ENCODE data around the gene SLC6A6.

Gene SLC6A6

GRCh38 chr3:14471690-14472089, 69.3 kb downstream of the SLC6A6 start:
- no peak for DNase-seq

GRCh38 chr3:14472471-14473351, 70.3 kb downstream of the SLC6A6 start:
- no peak for DNase-seq

GRCh38 chr3:14473411-14473891, 71.0 kb downstream of the SLC6A6 start:
- no peak for DNase-seq

- DNase-seq: no peak
These were observed 72.1 kb downstream of the SLC6A6 start for GRCh38 chr3:14474363-14475081.

- no peak for DNase-seq
These were observed 73.2 kb downstream of the SLC6A6 start for GRCh38 chr3:14475621-14476020.

GRCh38 chr3:14476583-14477265, 74.3 kb downstream of the SLC6A6 start:
- no peak for DNase-seq

- no peak for DNase-seq
These were observed 75.0 kb downstream of the SLC6A6 start for GRCh38 chr3:14477311-14477935.

- no peak for DNase-seq
These were observed 76.6 kb downstream of the SLC6A6 start for GRCh38 chr3:14478956-14479550.

- DNase-seq: no peak
These were observed 77.2 kb downstream of the SLC6A6 start for GRCh38 chr3:14479591-14479990.

- no peak for DNase-seq
These were observed 78.0 kb downstream of the SLC6A6 start for GRCh38 chr3:14480207-14481017.

GRCh38 chr3:14481018-14481645, 78.7 kb downstream of the SLC6A6 start:
- DNase-seq: no peak

GRCh38 chr3:14481646-14482036, 79.2 kb downstream of the SLC6A6 start:
- DNase-seq: no peak

GRCh38 chr3:14482271-14482721, 79.9 kb downstream of the SLC6A6 start:
- DNase-seq: no peak

- DNase-seq: no peak
These were observed 80.9 kb downstream of the SLC6A6 start for GRCh38 chr3:14483286-14483685.

GRCh38 chr3:14484741-14485140, 82.3 kb downstream of the SLC6A6 start:
- no peak for DNase-seq

GRCh38 chr3:14485981-14486380, 83.6 kb downstream of the SLC6A6 start:
- no peak for DNase-seq

- no peak for DNase-seq
These were observed 84.1 kb downstream of the SLC6A6 start for GRCh38 chr3:14486460-14486859.

- no peak for DNase-seq
These were observed 84.7 kb downstream of the SLC6A6 start for GRCh38 chr3:14487086-14487485.

GRCh38 chr3:14487821-14488220, 85.4 kb downstream of the SLC6A6 start:
- DNase-seq: no peak

- DNase-seq: no peak
These were observed 86.1 kb downstream of the SLC6A6 start for GRCh38 chr3:14488286-14489041.
